HG03135 (cell line): ENCODE measurements around the gene DIDO1.
"Not testable (repeated sequence)": the region's sequence is repeated elsewhere in the genome, so short reads cannot be mapped to it uniquely, and the experiment has no call there.

Experiments used
- ATAC-seq: cut with Tn5 transposase; IDR thresholded peaks from one replicate; pipeline ENCODE4 v1.9.1; 2021; ENCODE audit warnings: mild to moderate bottlenecking, moderate library complexity; ENCODE audit not compliant: unreplicated experiment

DIDO1 gene

GRCh38 chr20:62931464-62931863 lies 5.2 kb upstream of the DIDO1 start:
- ATAC-seq, result no peak

- no peak for ATAC-seq
Observed at GRCh38 chr20:62929051-62929538, 2.8 kb upstream of the DIDO1 start.

GRCh38 chr20:62928246-62928939 lies 2.1 kb upstream of the DIDO1 start:
- no peak for ATAC-seq

DNA sequence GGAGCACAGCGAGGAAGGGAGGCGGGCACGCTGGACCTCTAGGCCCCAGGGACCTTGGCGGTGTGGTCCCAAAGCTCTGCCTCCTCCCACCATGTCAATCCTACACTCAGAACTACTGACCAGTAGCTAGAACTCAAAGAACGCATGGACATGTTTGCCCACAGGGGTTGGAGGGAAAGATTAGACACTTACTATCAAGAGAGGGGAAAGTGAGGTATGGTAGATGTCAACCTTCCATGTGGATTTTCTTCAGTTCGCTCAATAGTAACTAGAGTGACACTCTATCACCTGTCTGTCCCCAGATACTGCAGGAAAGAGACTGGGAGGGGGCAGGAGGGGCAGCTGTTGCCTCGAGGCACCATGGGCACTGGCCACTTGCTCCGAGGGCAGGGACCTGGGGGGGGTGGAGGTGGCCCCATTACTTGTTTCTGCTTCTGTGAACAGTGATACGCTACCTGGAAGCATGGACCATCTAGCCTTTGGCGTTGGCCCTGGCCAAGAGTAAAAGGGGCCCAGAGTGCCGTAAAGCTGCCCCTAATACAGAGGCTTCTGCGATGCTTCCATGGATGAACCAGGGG lies 912 bp upstream of the DIDO1 start:
- ATAC-seq, result no peak

- peak; percentile 20 for ATAC-seq
Observed at GRCh38 chr20:62925420-62926228, 681 bp downstream of the DIDO1 start.

- no peak for ATAC-seq
Observed at GRCh38 chr20:62925076-62925419, 1.3 kb downstream of the DIDO1 start.

GRCh38 chr20:62924442-62925075 lies 1.7 kb downstream of the DIDO1 start:
- no peak for ATAC-seq

DNA sequence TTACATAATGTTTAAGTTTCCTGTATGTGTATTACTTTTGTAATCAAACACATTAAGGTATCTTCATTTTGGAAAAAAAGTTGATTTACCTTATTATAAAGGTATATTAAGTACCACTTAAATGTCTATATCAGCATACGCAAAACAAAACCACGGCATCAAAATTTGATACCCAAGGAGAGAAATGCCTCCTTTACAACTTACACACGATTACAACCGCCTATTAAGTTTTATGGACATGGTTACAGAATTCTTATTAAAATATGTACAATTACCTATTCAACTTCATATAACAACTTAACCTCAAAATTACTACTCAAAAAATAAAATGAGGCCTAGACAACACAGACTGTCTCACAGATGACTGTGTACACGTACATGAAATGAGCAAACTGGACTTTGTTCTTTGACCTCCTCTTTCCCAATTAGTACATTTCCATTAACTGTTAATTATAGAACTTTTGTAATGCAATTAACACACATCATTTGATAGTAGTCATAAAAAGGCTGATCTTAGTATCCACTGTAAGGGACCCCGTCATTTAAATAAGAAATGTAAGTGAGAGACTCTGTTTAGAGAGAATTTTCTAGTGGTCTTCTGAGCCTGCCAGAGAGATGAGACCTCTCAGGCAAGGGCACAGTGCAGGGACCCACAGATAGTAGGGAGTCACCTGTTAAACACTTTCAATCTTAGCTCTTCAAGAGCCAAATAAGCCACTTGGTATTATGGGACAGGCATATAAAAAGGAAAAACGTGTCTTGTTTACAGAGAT lies 2.5 kb downstream of the DIDO1 start:
- ATAC-seq, result no peak

- ATAC-seq, result not testable (repeated sequence)
Observed at GRCh38 chr20:62923059-62923668, 3.1 kb downstream of the DIDO1 start.

DNA sequence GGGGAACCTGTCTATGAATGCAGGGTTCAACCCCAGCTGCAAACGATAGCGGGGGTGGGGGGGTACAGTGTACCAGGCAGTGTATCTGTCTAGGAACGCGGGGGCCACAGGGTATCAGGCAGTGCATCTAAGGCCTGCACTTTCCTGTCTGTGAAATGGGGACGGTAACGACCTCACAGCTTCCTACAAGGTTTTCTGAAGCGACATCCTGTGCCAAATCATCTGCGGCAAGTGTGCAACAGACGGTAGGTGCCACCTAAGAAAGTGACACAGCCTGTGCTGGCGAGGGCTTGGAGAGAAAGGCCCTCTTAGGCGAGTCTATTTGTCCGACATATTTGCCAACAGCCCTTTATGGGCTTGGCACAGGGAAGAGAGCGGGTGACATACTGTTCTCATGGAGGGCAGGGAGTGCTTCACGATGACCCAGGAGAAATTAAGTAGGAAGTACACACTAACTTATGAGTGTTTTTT lies 3.8 kb downstream of the DIDO1 start:
- ATAC-seq, result no peak

DNA sequence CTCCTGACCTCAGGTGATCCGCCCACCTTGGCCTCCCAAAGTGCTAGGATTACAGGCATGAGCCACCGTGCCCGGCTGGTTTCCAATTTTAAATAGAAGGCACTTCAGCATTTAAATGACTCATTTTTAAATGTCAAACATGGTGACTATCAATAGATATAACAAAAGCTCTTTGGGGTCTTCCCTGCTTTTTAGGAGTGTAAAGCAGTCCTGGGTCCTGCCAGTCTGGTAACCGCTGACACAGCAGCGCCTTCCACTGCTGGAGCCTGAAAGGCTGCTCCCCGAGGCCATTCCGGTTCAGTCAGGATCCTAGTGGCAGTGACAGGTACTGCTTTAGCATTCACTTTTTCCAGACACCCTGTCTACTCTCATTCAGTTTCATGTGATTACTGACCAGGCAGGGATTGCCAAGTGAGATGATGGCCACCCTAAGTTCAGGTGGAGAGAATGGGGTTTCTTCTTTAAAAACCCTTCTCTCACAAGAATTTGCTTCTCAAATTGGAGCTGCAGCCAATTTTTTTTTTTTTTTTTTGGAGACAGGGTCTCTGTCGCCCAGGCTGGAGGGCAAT lies 5.1 kb downstream of the DIDO1 start:
- no peak for ATAC-seq

DNA sequence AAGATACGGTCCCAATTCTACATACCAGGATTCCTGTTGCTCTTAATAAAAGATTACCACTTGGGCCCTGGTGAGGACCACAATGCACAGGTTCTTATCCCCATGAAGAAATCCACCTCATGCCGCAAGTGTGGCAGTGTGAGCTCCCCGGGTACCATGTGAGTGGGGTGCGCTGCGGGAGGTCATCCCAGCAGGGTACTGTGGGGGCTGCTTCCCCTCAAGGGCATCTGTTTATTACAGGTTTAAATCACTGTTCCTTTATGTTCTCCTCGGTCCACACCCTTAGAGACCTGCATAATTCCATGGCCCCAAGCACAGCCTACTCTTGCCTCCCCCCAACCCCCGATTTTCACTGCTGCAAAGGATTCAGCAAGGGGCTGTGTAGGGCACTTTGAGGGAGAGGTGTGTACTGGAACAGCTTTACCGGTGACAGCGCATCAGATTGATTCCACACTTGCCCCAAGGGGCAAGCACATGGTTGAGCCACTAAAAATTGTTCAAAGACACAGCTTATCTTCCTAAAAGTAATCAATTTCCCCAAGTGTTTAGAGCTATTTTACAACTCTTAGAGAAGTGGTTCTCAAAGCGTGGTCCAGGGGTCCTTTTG lies 6.2 kb downstream of the DIDO1 start:
- no peak for ATAC-seq

GRCh38 chr20:62918831-62919230 lies 7.5 kb downstream of the DIDO1 start:
- no peak for ATAC-seq

DNA sequence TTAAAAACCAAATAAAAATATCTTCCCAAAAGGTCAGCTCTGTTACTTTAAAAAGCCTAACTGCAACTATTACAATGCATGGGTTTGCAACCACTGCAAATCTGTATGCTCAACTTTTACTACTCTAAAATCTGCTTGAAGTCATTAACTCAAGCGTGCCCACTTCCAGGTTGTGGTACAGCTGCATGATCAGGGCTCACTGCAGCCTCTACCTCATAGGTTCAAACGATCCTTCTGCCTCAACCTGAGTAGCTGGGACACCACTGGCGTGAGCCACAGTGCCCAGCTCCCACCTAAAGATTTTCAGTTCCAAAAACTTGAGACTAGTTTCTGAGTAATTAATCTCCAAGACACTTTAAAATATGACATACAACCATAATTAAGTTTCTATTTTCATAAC lies 8.2 kb downstream of the DIDO1 start:
- no peak for ATAC-seq

DNA sequence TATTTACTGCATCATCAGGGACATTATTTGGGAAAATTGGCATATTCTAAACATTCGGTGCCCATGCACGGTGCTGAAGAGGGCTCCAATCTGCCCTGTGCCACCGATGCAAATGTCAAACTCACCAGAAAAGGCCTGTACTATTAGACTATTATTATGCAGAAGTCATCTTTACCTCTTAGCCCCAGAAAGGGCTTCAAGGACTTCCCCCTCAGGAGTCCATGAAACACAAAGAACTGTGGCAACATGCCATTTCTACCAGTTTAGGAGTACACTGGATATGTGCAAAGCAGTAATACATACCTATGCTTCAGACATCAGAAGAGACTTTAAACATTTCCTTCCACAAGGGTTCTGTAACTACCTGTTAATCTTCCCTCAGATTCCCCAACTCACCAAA lies 8.6 kb downstream of the DIDO1 start:
- no peak for ATAC-seq

- ATAC-seq, result no peak
Observed at GRCh38 chr20:62916703-62917476, 9.4 kb downstream of the DIDO1 start.

GRCh38 chr20:62914970-62915457 lies 11.3 kb downstream of the DIDO1 start:
- ATAC-seq, result no peak

GRCh38 chr20:62914436-62914835 lies 11.9 kb downstream of the DIDO1 start:
- ATAC-seq, result no peak
